Neuronal stem cell (in vitro differentiated cells): ENCODE measurements around the gene PDLIM5.

Source experiments
- DNase-seq: peaks from one replicate; pipeline ENCODE4 v3.0.0-alpha.2; 2013; ENCODE audit warnings: low spot score
- H2AFZ ChIP-seq: one replicate; pipeline ENCODE4 v1.6.1; 2013; ENCODE audit warnings: mild to moderate bottlenecking, low read length, inconsistent platforms
- H2AK5ac ChIP-seq: 2 replicates; pipeline ENCODE4 v1.6.1; 2013; ENCODE audit warnings: low read depth, mild to moderate bottlenecking, inconsistent platforms, low read length, moderate library complexity, mixed read lengths
- H2BK120ac ChIP-seq: 2 replicates; pipeline ENCODE4 v1.6.1; 2013; ENCODE audit warnings: low read depth, mild to moderate bottlenecking, inconsistent platforms, low read length, moderate library complexity, mixed read lengths
- H2BK12ac ChIP-seq: one replicate; pipeline ENCODE4 v1.6.1; 2013; ENCODE audit warnings: low read length, inconsistent platforms
- H2BK15ac ChIP-seq: 2 replicates; pipeline ENCODE4 v1.6.1; 2013; ENCODE audit warnings: mild to moderate bottlenecking, low read length, inconsistent platforms, mixed read lengths
- H2BK5ac ChIP-seq: one replicate; pipeline ENCODE4 v1.6.1; 2013; ENCODE audit warnings: inconsistent platforms, mild to moderate bottlenecking, low read length, moderate library complexity
- H3K14ac ChIP-seq: one replicate; pipeline ENCODE4 v1.6.1; 2013; ENCODE audit warnings: low read length, inconsistent platforms
- H3K18ac ChIP-seq: 2 replicates; pipeline ENCODE4 v1.6.1; 2013; ENCODE audit warnings: low read length, inconsistent platforms
- H3K23ac ChIP-seq: 2 replicates; pipeline ENCODE4 v1.6.1; 2013; ENCODE audit warnings: low read depth, mild to moderate bottlenecking, mixed read lengths, low read length, inconsistent platforms; ENCODE audit not compliant: poor library complexity
- H3K27ac ChIP-seq: replicated peaks from 3 replicates; pipeline ENCODE4 v1.5.1; 2013; ENCODE audit warnings: low read length, inconsistent platforms
- H3K27me3 ChIP-seq, 3 experiments: 2 replicates each; pipeline ENCODE4 v1.6.1; 2013; ENCODE audit warnings: low read length in 3 of 3, mild to moderate bottlenecking in 2 of 3, inconsistent platforms in 1 of 3, low read depth in 1 of 3, mixed read lengths in 1 of 3, moderate library complexity in 1 of 3; ENCODE audit not compliant: control insufficient read depth in 3 of 3, insufficient read depth in 3 of 3
- H3K36me3 ChIP-seq, 2 donors: replicated peaks in 1 of 2; 2 replicates each; pipeline ENCODE4 v1.6.1; 2013; ENCODE audit warnings: low read length in 2 of 2; ENCODE audit not compliant: control insufficient read depth in 2 of 2, insufficient read depth in 2 of 2
- H3K4ac ChIP-seq: 2 replicates; pipeline ENCODE4 v1.6.1; 2013; ENCODE audit warnings: inconsistent platforms, mild to moderate bottlenecking, low read length, moderate library complexity
- H3K4me1 ChIP-seq, 2 donors: 1 replicate in 1 of 2; 2 replicates in 1 of 2; pipeline ENCODE4 v1.6.1; 2013; ENCODE audit warnings: low read length in 2 of 2, low read depth in 1 of 2; ENCODE audit not compliant: control insufficient read depth in 2 of 2, insufficient read depth in 1 of 2
- H3K4me2 ChIP-seq: one replicate; pipeline ENCODE4 v1.6.1; 2013; ENCODE audit warnings: mild to moderate bottlenecking, low read length, inconsistent platforms; ENCODE audit not compliant: insufficient read depth, poor library complexity, severe bottlenecking
- H3K4me3 ChIP-seq, 2 donors: 2 replicates each; pipeline ENCODE4 v1.5.1; 2013; ENCODE audit warnings: low read length in 2 of 2, mild to moderate bottlenecking in 2 of 2, inconsistent platforms in 1 of 2, moderate library complexity in 1 of 2
- H3K79me1 ChIP-seq: one replicate; pipeline ENCODE4 v1.6.1; 2013; ENCODE audit warnings: low read depth, mild to moderate bottlenecking, inconsistent platforms, low read length, moderate library complexity
- H3K9ac ChIP-seq: one replicate; pipeline ENCODE4 v1.6.1; 2013; ENCODE audit warnings: mild to moderate bottlenecking, low read depth, low read length, inconsistent platforms; ENCODE audit not compliant: poor library complexity
- H3K9me3 ChIP-seq, 2 donors: replicated peaks in 1 of 2; 2 replicates each; pipeline versions ENCODE3 to v1.6.1; 2013; ENCODE audit warnings: low read length in 2 of 2, mild to moderate bottlenecking in 2 of 2, inconsistent platforms in 1 of 2, low read depth in 1 of 2, mixed read lengths in 1 of 2, moderate library complexity in 1 of 2; ENCODE audit not compliant: control insufficient read depth in 2 of 2, insufficient read depth in 1 of 2
- H4K8ac ChIP-seq: one replicate; pipeline ENCODE4 v1.6.1; 2013; ENCODE audit warnings: low read depth, mild to moderate bottlenecking, inconsistent platforms, low read length, moderate library complexity
- H4K91ac ChIP-seq: one replicate; pipeline ENCODE4 v1.6.1; 2013; ENCODE audit warnings: low read length, low read depth, mild to moderate bottlenecking, inconsistent platforms; ENCODE audit not compliant: poor library complexity
- WGBS, 2 donors: extraction: QIAGEN DNeasy Blood & Tissue Kit; methylation state at CpG; one replicate each; pipeline ENCODE4 v1.1.7; 2013; ENCODE audit warnings: missing lambda C conversion rate in 2 of 2, mixed read lengths in 1 of 2; ENCODE audit not compliant: insufficient read length in 2 of 2, insufficient replicate concordance in 1 of 2; ENCODE audit errors: extremely low coverage in 2 of 2; 5-methylcytosine and 5-hydroxymethylcytosine counted together

PDLIM5 gene

DNA sequence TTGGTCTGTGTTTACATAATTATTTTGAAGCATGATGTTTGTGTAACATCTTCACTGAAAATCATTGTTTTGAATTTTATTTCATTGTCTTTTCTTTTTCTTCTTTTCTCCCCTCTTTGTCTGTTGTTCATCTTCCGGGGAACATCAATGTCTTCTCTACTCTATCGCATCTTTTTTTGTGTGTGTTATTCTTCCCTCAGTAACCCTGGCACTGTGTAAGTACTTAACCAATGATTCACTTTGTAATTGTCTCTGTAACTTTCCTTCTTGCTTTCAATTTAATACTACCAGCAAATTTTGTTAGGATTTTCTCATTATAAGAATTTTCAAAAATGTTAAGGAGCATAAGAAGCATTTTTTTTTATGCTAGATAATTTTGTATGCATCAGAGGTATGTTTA lies 130.8 kb downstream of the PDLIM5 start:
- Histone ChIP-seq H3K9me3 (peaks cover 0 to 2% of the 10 kb centered on the region in 2 donors), H3K14ac (no peak overlapping the region), H4K91ac (no peak overlapping the region), H2BK12ac (no peak overlapping the region), H3K9ac (no peak overlapping the region), H2BK120ac (no peak overlapping the region), H3K18ac (no peak overlapping the region), H2AFZ (no peak overlapping the region), H4K8ac (no peak overlapping the region), H3K4me2 (no peak overlapping the region), H2BK15ac (no peak overlapping the region), H3K4me3 (no peak overlapping the region), H3K36me3 (peaks cover 4 to 17% of the 10 kb centered on the region in 2 donors), H3K4ac (no peak overlapping the region), H3K79me1 (no peaks in the 10 kb centered on the region), H3K4me1 (peaks cover 1 to 7% of the 10 kb centered on the region in 2 donors), H3K23ac (no peak overlapping the region), H3K27ac (no peak overlapping the region), H2BK5ac (no peak overlapping the region), H2AK5ac (no peak overlapping the region), H3K27me3 (no peaks in the 10 kb centered on the region)
- DNase-seq: no peak
- WGBS, 2 donors: no CpG with 5 or more reads among the region's 2 CpGs

DNA sequence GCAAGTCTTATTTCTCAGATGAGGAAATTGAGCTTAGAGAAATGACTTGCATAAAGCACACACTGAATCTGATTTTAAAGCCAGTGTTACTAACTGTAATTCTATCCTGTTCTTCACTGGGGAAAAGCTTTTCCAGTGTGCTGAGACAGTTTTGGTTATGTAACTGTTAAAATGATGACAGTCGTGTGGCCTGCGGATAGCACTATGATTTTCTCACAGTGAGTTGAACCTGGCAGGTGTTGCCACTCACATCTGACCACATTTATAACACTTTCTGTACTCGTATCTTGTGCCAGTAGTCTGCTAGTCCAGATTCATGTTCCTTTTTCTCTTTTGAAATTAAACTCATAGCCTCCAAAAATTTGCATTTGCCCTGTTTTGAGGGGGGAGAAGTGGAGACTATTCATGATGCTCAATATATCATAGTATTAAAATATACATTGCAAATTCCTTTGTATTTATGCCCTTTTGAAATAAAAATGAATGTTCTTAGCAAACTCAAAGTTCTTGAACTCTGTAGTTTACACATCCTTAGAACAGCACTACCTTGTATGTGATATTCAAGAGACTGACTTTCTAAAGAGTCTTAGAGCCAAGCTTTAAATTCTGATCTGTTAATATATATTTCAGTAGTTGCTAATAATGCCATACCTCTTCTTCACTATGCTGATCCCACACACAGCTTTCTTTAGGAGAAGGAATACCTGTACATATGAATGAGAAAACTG lies 132.3 kb downstream of the PDLIM5 start:
- H3K27ac ChIP-seq: no peak overlapping the region
- H2AK5ac ChIP-seq: no peak overlapping the region
- H2AFZ ChIP-seq: no peak overlapping the region
- H3K36me3 ChIP-seq: peaks cover 4 to 22% of the 10 kb centered on the region in 2 donors
- peaks cover 0 to 1% of the 10 kb centered on the region in 2 donors for H3K4me1 ChIP-seq
- H2BK12ac ChIP-seq: no peak overlapping the region
- no peak overlapping the region for H2BK5ac ChIP-seq
- H2BK120ac ChIP-seq: no peak overlapping the region
- no peak overlapping the region for H4K8ac ChIP-seq
- no peak overlapping the region for H3K4me3 ChIP-seq
- no peak overlapping the region for H3K4ac ChIP-seq
- H3K27me3 ChIP-seq: no peaks in the 10 kb centered on the region
- peaks cover 0 to 2% of the 10 kb centered on the region in 2 donors for H3K9me3 ChIP-seq
- H3K79me1 ChIP-seq: no peaks in the 10 kb centered on the region
- no peak overlapping the region for H2BK15ac ChIP-seq
- no CpG with 5 or more reads among the region's 3 CpGs for WGBS, 2 donors
- no peak overlapping the region for H4K91ac ChIP-seq
- DNase-seq: no peak
- H3K9ac ChIP-seq: no peak overlapping the region
- no peak overlapping the region for H3K23ac ChIP-seq
- no peak overlapping the region for H3K14ac ChIP-seq
- H3K4me2 ChIP-seq: no peak overlapping the region
- no peak overlapping the region for H3K18ac ChIP-seq

DNA sequence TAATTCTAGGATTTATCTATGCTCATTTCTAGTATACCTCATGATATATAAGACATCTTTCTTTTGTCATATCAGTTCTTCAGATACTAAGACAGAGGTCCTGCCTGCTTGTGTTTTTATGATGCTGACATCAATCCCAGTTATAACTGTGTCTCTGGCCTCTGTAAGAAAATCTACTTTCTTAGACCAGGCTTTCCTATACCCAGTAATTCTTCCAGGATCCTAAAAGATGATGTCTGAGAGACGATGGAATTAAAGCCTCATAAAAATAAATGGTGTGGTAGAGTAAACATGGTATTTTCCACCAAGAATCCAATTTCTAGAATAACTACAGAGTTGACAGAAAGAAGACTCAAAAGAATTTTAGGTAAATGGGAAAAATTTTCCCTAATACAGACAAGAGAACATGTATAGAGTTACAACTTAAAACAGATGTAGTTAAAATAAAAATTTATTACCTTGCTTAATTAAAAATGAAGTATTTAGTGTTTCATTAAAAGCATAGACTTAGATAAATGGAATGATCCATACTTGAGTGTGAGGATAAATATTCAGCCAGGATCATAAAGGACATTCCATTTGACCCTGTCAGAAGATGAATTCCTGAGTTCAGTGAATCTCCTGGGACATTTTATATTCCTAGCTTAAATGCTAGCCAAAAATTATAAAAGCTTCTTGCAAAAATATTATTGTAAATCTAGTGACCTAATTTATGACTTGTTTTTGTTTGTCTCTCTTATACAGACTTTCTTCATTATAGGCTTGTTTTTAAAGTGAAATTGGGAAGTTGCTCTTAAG lies 137.4 kb downstream of the PDLIM5 start:
- no peak overlapping the region for H4K8ac ChIP-seq

DNA sequence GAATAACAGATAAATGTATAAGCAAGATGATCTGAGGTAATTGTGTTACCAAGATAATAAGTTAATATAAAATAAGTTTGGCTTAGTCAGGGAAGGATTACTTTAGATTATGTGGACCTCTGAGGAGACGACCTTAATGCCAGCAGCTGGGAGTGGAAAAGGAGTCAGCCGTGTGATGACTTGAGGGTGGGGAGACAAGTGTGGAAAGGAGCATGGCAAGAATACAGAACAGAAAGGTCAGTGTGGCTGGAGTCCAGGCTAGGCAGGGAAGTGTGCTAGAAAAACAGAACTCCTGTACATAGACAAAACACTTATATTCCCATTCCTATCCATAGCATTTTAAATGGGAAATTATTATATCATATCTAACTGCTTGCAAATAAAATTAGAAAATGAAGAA lies 138.8 kb downstream of the PDLIM5 start:
- Histone ChIP-seq H3K23ac (no peak overlapping the region), H2BK120ac (no peak overlapping the region), H3K27me3 (no peaks in the 10 kb centered on the region), H2BK12ac (no peak overlapping the region), H3K4ac (no peak overlapping the region), H3K9ac (no peak overlapping the region), H2BK5ac (no peak overlapping the region), H3K27ac (no peak overlapping the region), H3K18ac (no peak overlapping the region), H3K9me3 (peaks cover 0 to 3% of the 10 kb centered on the region in 2 donors), H3K4me1 (no peaks in the 10 kb centered on the region), H3K14ac (no peak overlapping the region), H2AFZ (no peak overlapping the region), H3K4me3 (no peak overlapping the region), H3K36me3 (peaks cover 4 to 28% of the 10 kb centered on the region in 2 donors), H4K8ac (no peak overlapping the region), H2BK15ac (no peak overlapping the region), H3K4me2 (no peak overlapping the region), H2AK5ac (no peak overlapping the region), H3K79me1 (no peaks in the 10 kb centered on the region), H4K91ac (no peak overlapping the region)
- no peak for DNase-seq
- no CpG with 5 or more reads among the region's 2 CpGs for WGBS, 2 donors

More for the DNA sequence above, 137.4 kb downstream of the PDLIM5 start:
- Histone ChIP-seq H3K4ac (no peak overlapping the region), H3K4me2 (no peak overlapping the region), H2AFZ (no peak overlapping the region), H2BK5ac (no peak overlapping the region), H3K18ac (no peak overlapping the region), H2AK5ac (no peak overlapping the region), H3K9me3 (peaks cover 0 to 4% of the 10 kb centered on the region in 2 donors), H2BK12ac (no peak overlapping the region), H4K91ac (no peak overlapping the region), H3K4me3 (no peak overlapping the region), H3K23ac (no peak overlapping the region), H3K79me1 (no peaks in the 10 kb centered on the region), H3K14ac (no peak overlapping the region), H2BK15ac (no peak overlapping the region), H2BK120ac (no peak overlapping the region), H3K4me1 (no peaks in the 10 kb centered on the region), H3K27ac (no peak overlapping the region), H3K36me3 (peaks cover 5 to 30% of the 10 kb centered on the region in 2 donors), H3K27me3 (no peaks in the 10 kb centered on the region), H3K9ac (no peak overlapping the region)
- no CpG with 5 or more reads among the region's 1 CpG for WGBS, 2 donors
- no peak for DNase-seq
